Keratinocyte (primary cell): ENCODE data around the gene CCDC97.

ENCODE experiments used
- CTCF ChIP-seq, 3 experiments: IDR thresholded peaks in 1 of 3; conservative IDR thresholded peaks in 1 of 3; optimal IDR thresholded peaks in 1 of 3; 2 replicates in 2 of 3; 3 replicates in 1 of 3; pipeline versions ENCODE3 to v1.5.1; 2011; ENCODE audit warnings: low read length in 3 of 3, mild to moderate bottlenecking in 3 of 3, moderate library complexity in 2 of 3, control low read depth in 1 of 3, inconsistent platforms in 1 of 3; ENCODE audit not compliant: insufficient read depth in 2 of 3; ENCODE audit errors: extremely low read depth in 1 of 3
- EZH2 ChIP-seq: IDR thresholded peaks from one replicate; pipeline ENCODE4 v1.6.1; 2012; ENCODE audit warnings: inconsistent platforms, mild to moderate bottlenecking, low read length, moderate library complexity

DNA sequence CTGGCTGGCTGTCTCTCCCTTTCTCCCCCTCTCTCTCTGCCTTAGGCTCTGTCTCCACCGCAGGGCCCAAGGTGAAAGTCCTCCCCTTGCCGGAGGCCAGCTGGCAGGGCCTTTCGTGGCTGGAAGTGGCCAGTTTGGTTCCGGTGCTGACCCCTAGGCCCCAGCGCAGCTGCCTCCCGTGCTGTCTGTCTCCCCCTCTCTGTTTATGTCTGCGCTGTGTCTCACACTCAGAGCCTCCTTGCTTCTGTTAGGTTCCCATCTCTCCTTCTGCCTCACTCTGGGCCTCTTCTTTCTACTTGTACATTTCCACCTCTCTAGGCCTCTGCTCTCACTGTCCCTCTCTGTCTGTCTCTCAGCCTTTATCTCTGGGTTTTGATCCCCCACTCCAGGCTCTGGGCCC, 13.1 kb downstream of the CCDC97 start:
- TF ChIP-seq CTCF (optimal IDR thresholded peaks at IDR 0.05 in 1 of 3, IDR thresholded peaks at IDR 0.05 in 1 of 3, conservative IDR thresholded peaks at IDR 0.05 in 1 of 3; ENCODE audit: extremely low read depth in 1 of 3, insufficient read depth in 2 of 3, low read length in 3 of 3) (no peak), EZH2 (no peak)
